ENCODE data around the gene PACSIN3.

PACSIN3 gene

DNA sequence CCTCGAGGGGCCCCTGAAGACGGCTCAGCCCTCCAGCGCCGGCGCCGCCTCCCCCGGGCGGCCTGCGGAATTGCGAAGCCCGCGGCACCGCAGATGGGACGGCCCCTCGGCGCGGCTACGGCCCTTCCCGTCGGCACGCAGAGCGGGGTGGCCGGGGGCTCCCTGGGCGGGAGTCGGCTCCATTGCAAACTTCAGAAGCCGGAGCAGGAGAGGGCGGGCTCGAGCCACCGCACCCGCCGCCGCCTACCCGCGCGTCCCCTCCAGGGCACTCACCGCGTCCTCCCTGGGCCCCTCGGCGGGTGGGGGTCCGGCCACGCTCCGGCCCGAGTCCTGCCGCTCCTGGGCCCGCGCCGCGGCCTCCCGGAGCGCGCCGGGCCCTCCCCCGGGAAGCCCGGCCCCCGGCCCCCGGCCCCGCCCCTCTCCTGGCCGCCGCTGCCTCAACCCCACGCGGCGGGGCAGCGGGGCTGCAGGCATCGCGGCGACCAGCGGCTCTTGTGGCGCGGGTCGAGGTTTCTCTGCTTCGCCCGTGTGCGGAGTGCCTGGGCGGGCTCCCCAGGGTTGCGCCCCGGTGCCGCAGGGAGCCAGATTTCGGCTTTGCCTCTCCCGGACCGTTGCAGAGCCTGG is at the start of gene PACSIN3:
PACSIN3 (minus strand) TSS at position 359 of the 624 bp plus-strand sequence. CDS start 3,707 bp downstream, outside the sequence.
- H3K9me3 Mint-ChIP-seq, result no peaks in the 10 kb centered on the region

DNA sequence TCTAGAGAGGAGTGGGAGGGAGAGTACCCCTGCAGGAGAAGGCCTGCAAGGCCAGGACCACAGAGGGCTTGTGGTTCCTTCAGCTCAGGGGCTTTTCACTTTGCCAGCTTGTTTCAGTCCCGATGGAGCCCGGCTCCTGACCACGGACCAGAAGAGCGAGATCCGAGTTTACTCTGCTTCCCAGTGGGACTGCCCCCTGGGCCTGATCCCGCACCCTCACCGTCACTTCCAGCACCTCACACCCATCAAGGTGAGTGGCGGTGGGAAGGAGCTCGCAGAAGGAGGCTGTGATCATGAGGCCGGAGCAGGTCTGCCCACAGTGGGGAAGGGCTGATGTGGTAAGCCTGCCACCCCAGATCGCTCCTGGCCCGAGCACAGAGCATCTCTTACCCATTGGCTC is 48.9 kb upstream of the PACSIN3 start:
- no peak overlapping the region for H3K27ac Mint-ChIP-seq
- no peaks in the 10 kb centered on the region for H3K9me3 Mint-ChIP-seq
- H3K36me3 Mint-ChIP-seq (ENCODE audit: low read depth), result peaks cover 24% of the 10 kb centered on the region
- no peaks in the 10 kb centered on the region for H3K27me3 Mint-ChIP-seq (ENCODE audit: low read depth)
- TF ChIP-seq, protein P1, sequence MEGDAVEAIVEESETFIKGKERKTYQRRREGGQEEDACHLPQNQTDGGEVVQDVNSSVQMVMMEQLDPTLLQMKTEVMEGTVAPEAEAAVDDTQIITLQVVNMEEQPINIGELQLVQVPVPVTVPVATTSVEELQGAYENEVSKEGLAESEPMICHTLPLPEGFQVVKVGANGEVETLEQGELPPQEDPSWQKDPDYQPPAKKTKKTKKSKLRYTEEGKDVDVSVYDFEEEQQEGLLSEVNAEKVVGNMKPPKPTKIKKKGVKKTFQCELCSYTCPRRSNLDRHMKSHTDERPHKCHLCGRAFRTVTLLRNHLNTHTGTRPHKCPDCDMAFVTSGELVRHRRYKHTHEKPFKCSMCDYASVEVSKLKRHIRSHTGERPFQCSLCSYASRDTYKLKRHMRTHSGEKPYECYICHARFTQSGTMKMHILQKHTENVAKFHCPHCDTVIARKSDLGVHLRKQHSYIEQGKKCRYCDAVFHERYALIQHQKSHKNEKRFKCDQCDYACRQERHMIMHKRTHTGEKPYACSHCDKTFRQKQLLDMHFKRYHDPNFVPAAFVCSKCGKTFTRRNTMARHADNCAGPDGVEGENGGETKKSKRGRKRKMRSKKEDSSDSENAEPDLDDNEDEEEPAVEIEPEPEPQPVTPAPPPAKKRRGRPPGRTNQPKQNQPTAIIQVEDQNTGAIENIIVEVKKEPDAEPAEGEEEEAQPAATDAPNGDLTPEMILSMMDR (IDR thresholded peaks at IDR 0.05; ENCODE audit: unreplicated experiment in 3 of 3), result no peak
- no peak overlapping the region for H3K4me3 Mint-ChIP-seq
- peaks cover 10% of the 10 kb centered on the region for H3K4me1 Mint-ChIP-seq

More for the DNA sequence above, at the start of gene PACSIN3:
- Mint-ChIP-seq H3K27me3 (ENCODE audit: low read depth) (peaks cover 11% of the 10 kb centered on the region), H3K4me3 (peak within 1 kb of the TSS; percentile 83 to 87 (median 85)), H3K27ac (peak within 1 kb of the TSS; percentile 35 to 65 (median 52)), H3K36me3 (ENCODE audit: low read depth) (peaks cover 3% of the 10 kb centered on the region), H3K4me1 (peaks cover 21% of the 10 kb centered on the region)
- TF ChIP-seq, protein P1 (IDR thresholded peaks at IDR 0.05; ENCODE audit: unreplicated experiment in 3 of 3), result peak; percentile 5 to 14 (median 7)

DNA sequence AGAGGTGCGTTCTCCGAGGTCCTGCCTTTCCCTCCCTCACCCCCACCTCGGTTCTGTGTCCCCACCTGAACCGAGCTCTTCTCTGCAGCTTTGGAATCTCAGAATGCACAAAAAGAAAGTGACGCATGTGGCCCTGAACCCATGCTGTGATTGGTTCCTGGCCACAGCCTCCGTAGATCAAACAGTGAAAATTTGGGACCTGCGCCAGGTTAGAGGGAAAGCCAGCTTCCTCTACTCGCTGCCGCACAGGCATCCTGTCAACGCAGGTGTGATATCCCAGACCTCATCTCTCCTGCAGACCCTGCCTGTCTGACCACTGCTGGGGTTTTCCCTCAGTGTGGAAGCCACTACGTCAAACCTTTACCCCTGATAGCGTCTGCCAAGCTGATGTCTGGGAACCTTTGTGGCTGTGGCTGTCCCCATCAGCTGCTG is 48.5 kb upstream of the PACSIN3 start:
- peaks cover 10% of the 10 kb centered on the region for H3K4me1 Mint-ChIP-seq
- peaks cover 20% of the 10 kb centered on the region for H3K36me3 Mint-ChIP-seq (ENCODE audit: low read depth)
- no peaks in the 10 kb centered on the region for H3K27me3 Mint-ChIP-seq (ENCODE audit: low read depth)
- H3K9me3 Mint-ChIP-seq, result no peaks in the 10 kb centered on the region
- H3K4me3 Mint-ChIP-seq, result no peak overlapping the region
- no peak overlapping the region for H3K27ac Mint-ChIP-seq
- TF ChIP-seq, protein P1 (IDR thresholded peaks at IDR 0.05; ENCODE audit: unreplicated experiment in 3 of 3), result no peak

DNA sequence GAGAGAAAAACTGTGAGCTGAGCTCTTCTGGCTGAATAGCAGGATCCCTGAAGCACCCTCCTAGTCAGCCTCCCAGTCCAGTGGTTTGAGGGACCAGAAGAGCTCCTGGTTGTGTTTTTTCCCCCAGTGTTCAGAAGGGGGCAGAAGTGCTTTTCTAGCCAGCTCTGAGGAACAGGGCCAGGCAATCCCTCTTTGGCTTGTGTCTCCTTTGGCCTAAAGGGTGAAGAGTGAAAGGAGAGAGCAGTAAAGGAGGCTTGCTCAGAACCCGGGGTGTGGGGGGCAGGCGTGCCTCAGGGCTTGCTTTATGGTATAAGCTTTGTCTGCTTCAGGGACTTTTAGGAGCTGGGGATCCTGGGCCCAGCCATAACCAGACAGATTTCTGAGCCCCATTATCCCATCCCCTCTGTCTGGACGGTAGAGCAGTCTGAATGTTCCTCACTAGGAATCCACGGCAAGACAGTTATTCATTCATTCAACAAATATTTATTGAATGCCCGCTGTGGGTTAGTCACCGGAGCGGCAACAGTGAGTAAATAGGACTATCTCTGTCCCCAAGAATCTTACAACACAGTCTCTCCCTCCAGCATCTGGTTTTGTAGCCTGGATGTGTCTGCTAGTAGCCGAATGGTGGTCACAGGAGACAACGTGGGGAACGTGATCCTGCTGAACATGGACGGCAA is 47.9 kb upstream of the PACSIN3 start:
- Mint-ChIP-seq H3K4me1 (peaks cover 10% of the 10 kb centered on the region), H3K4me3 (no peak overlapping the region), H3K9me3 (no peaks in the 10 kb centered on the region), H3K27ac (peak overlapping the region in 1 of 3 experiments; percentile 35), H3K27me3 (ENCODE audit: low read depth) (peaks cover 2% of the 10 kb centered on the region), H3K36me3 (ENCODE audit: low read depth) (peaks cover 14% of the 10 kb centered on the region)
- TF ChIP-seq, protein P1 (IDR thresholded peaks at IDR 0.05; ENCODE audit: unreplicated experiment in 3 of 3), result peak in 1 of 3 experiments; percentile 24

DNA sequence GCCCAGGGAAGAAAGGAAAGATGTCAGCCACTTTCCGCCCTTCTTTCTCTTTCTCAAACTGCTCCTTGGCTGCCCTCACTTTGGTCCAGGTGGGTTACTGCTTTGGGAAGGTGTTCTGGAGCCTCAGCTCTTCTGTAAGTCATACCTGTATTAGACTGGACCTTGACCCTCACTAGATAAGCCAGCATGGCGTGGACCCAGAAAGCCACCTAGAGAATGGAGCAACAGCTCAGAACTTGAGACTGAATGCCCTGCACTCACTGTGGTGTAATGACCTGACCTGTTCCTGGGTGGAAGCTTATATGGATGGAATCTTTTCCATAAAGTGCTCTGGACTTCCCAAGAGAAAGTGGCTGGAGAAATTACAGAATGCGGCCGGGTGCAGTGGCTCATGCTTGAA is 46.8 kb upstream of the PACSIN3 start:
- no peak overlapping the region for H3K27ac Mint-ChIP-seq
- H3K27me3 Mint-ChIP-seq (ENCODE audit: low read depth), result peaks cover 3% of the 10 kb centered on the region
- H3K4me3 Mint-ChIP-seq, result no peak overlapping the region
- no peaks in the 10 kb centered on the region for H3K9me3 Mint-ChIP-seq
- peaks cover 10% of the 10 kb centered on the region for H3K4me1 Mint-ChIP-seq
- H3K36me3 Mint-ChIP-seq (ENCODE audit: low read depth), result peaks cover 14% of the 10 kb centered on the region
- TF ChIP-seq, protein P1 (IDR thresholded peaks at IDR 0.05; ENCODE audit: unreplicated experiment in 3 of 3), result no peak

Data from nephron (organoid).